T-helper 2 cell (primary cell): Measurements from ENCODE around the gene CLNK.

Experiments
- DNase-seq, 5 experiments: peaks; one replicate each; pipeline versions ENCODE4 v3.0.0 to v3.0.0-alpha.2; 2012 to 2022

Gene CLNK

GRCh38 chr4:10454726-10455125 is 229.8 kb downstream of the CLNK start:
- no peak for DNase-seq

DNA sequence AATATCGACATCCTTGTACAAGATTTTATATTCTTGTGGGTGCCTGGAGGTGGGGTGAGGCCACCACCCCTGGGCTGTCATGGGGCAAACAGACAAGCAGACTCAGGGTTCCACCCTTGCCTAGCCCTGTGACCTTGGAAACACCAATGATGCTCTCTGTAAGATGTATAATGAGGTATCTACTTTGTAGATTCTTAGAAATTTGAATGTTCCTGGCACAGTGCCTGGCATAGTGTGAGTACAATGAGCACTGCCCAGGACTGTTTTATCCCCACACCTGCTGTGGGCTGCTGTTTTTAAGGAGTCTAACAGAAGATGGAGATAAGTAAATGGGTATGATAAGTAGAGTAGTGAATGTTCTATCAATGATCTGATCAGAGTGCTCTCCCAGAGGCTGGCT is 230.4 kb downstream of the CLNK start:
- no peak for DNase-seq

DNA sequence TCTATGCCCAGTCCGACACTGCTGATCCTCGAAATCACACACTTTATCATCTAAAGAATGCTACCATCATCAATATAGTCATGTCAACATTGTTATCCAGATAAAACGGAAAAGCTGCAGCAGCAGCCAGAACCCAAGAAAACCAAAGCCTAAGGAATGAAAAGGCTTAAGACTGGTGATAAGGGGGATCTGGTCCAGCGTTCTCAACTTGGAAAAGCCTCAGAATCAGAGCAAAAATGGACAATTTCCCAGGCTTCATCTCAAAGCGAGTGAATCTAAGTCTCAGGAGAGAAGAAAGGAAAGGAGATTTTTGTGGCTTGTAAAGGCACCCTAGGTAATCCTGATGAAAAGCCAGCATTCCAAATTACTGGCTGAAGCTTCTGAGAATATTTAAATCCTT is 235.6 kb downstream of the CLNK start:
- DNase-seq: no peak

GRCh38 chr4:10442976-10443375 is 241.6 kb downstream of the CLNK start:
- no peak for DNase-seq

GRCh38 chr4:10441512-10441911 is 243.1 kb downstream of the CLNK start:
- DNase-seq: no peak

- DNase-seq: peak in 1 of 5 experiments; percentile 22
Observed at GRCh38 chr4:10438924-10439323, 245.6 kb downstream of the CLNK start.

DNA sequence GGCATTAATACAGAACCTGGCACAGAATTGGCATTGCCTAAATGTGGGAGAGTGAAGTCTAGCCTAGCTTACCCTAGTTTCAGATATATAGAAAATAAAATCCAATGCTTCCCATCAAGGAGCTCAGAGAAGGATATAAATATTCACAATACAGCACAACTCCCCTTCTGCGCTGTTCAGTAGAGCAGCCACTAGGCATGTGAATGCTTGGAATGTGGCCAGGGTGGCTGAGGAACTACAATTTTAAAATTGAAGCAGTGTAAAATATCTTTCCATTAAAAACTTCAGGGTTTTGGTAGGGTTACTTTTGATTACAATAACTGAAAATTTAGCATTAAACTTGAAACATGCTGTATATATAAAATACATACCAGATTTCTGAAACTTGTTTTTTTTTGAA is 246.8 kb downstream of the CLNK start:
- no peak for DNase-seq
